GM18511 (cell line): Measurements from ENCODE around the gene CNTNAP5.

ENCODE experiments used
- ATAC-seq: cut with Tn5 transposase; IDR thresholded peaks from one replicate; pipeline ENCODE4 v1.9.1; 2021; ENCODE audit warnings: mild to moderate bottlenecking, moderate library complexity; ENCODE audit not compliant: unreplicated experiment

The CNTNAP5 gene

DNA sequence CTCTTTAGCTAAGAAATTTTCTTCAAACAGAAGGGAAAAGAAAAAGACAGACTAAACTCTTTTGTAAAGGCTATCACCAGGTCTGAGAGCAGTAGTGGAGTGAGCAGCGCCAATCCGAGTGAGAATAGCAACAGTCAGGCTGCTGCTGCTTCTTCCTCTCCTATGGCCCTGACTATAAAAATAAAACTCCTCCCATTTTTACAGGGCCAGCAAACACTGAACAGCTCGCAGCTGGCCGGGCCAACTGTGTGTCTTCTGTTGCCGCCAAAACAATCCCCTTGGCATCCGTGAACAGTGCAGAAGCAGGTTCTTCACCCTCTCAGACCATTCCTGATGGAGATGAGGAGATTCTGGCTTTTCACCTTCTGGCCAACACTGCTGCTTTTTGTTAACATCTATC, 124.5 kb downstream of the CNTNAP5 start:
- no peak for ATAC-seq

DNA sequence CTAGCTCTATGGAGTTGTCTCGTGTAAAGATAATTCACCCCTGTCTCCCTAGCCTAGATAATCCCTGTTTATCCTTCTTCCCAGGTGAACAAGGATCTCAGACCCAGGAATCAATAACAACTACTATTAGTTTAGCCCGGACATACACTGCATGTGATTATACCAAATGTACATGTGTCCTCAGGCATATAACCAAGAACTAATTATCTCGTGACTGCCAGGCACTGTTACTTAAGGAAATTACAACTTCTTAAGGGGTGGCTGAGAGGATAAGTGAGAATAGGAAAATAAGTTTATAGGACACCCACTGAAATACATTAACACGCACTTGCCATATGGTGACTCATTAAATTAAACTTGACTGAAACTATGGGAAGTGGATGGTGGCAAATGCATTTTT, 126.6 kb downstream of the CNTNAP5 start:
- ATAC-seq: no peak

DNA sequence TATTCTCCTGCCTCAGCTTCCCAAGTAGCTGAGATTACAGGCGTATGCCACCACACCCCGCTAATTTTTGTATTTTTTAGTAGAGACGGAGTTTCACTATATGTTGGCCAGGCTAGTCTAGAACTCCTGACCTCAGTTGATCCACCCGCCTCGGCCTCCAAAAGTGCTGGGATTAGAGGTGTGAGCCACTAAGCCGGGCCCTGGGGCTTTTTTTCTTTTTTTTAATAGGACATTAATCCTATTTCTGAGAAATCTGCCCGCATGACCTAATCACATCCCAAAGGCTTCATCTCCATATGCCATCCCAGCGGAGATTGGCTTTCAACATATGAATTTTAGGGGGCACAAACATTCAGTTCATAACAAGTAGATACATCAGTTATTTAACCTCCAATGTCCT, 128.6 kb downstream of the CNTNAP5 start:
- ATAC-seq: no peak

DNA sequence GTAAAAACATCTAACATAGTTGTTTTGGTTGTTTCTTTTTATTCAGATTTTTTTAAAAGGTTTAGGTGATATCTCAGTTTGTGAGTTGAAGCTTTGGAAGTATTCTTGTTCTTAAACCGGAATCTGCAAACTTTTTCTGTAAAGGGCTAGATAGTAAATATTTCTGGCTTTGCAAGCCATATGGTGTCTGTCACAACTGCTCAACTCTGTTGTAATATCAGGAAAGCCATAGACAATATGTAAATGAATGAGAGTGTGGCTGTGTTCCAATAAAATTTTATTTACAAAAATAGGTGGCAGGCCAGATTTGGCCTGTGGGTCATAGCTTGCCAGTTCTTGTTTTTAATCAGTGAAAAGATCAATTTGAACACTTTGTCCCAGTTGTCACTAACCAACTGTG, 134.1 kb downstream of the CNTNAP5 start:
- no peak for ATAC-seq

DNA sequence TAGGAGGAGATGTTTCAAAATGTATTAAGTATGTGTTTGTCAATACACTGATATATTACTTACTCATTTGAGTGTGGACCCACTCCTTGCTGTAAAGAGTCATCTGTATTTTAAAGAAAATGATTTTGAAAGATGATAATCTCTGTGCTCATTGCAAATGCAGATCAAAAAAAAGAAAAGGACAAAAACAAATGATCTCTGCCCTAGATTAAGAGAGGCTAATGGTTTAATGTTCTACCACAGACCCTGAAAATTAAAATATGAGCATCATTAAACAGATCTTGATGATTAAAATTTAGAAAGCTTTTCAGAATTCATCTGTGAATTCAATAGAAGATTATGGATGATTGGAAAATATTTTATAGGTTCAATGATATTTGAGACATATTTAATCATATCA, 136.5 kb downstream of the CNTNAP5 start:
- no peak for ATAC-seq

DNA sequence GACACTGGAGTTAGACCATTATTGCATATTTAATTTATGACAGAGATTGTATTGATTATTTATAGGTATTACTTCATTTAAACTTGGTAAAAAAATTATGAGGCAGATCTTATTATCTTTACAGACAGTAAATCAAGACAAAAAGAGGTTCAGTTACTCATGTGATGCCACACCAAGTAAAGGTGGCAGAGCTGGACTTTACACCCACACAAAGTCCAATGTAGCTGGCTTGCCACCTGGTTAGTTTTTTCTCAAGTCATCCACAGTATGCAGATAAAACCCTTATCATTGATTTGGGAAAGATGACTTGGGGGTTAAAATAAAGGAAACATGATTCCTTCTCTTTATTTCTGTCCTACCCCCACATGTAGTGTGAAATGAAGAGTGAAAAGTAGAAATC, 137.2 kb downstream of the CNTNAP5 start:
- ATAC-seq: no peak

DNA sequence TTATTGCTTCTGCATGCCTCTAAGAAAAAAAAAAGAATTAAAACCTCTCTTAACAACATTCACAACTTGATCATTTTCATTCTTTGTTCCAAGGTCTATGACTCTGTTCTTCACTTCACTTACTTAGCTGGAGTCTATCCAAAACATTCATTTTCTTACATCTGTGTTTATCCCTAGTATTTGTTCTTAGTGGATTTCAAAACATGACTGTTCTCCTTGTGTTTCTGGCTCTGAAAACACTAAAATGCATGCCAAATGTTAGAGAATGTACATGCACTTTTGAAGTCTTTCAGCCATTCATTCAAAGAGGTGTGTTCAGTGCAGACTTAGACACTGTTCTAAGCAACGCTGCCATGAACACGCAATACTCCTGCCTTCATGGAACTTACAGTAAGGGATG, 138.8 kb downstream of the CNTNAP5 start:
- ATAC-seq: no peak

DNA sequence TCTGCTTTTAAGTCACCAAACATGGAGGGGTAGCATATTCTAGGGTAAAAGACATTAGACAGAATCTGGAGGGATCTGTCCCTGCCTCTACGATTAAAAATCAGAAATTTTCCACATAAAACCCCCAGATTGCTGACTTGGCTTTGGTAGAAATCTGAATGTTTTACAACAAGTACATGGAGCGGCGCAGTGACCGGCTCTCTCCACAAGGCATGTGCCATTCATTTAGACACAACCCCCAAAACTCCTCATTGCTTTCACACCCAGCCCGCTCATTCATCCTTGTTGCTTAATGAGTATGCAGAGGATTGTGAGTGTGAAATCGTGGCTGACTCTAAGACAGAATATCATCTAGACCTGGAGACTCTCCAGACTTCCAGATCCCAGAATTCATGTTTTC, 140.6 kb downstream of the CNTNAP5 start:
- no peak for ATAC-seq

DNA sequence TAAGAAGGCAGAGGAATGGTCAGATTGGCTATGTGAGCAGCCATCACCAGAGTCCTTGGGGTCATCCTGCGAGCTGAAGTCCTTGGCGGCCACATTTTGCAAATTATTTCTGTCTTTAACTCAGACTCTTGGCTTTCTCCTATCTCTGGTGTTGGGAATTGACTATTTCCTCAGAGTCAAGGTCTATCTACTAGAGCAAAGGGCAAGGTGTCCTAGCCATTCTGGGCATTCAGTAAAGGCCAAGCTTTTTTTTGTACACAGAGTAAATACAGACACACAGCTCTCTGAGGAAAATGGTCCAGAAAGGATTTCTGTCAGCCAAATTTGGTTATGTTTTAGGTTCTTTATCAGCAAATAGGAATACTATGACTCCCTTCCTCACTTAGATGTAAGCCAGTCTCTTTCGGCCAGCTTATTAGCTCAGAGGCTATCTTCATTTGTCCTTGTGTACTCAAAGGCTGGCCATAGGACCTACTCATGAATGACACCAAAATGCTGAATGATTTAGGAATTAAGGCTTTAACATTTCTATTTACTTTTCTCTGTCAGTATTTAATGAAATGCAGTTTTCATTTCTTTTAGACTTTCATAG, 146.5 kb downstream of the CNTNAP5 start:
- ATAC-seq: no peak

DNA sequence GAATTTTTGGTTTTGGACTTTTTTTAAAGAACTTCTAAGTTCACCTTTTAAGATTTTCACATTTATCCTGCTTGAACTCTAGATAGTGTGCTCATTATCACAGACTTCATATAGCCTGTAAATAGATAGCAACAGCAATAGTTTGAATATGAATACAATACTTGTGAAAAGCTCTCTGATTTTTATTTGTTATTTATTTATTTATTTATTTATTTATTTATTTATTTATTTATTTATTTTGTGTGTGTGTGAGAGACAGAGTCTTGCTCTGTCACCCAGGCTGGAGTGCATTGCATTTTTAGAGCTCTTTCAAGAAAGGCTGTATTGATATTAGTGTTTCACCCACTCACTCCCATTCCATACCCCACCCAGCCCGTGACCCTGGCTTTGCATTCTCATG, 153.6 kb downstream of the CNTNAP5 start:
- no peak for ATAC-seq

DNA sequence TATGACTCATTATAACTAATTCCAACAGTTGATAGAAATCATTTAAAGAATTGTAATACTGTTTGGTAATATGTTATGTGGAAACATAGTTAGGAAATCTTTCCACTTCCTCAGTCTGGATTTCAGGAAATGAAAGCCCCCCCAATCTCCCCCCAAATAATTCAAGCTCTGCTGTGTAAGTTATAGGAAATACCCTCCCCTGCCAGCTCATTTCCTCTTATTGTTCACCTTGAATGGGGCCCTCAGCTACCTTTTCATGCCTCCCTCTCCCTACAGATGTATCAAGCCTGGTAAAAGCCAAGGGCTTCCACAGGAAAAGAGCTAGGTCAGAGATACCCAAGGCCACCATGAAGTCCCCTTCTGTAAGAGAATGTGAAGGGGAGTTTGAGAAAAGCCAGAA, 155.5 kb downstream of the CNTNAP5 start:
- no peak for ATAC-seq

DNA sequence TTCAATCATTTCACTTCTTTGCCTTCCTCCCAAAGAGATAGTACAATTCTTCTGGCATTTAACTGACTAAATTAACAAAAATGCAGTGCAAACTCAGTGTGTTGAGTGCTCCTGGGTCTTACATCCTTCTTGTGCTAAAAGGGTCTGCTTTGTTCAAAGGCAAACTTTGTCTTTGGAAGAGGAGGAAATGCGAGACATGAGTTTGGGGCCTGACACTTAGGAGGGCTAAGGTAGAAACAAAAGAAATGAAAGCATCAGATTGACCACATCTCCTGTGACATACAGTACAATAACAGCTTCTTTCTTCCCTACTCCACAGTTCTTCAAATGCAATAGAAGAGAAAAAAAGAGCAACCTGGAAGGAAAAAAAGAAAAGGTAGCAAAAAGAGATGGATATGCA, 161.7 kb downstream of the CNTNAP5 start:
- no peak for ATAC-seq

DNA sequence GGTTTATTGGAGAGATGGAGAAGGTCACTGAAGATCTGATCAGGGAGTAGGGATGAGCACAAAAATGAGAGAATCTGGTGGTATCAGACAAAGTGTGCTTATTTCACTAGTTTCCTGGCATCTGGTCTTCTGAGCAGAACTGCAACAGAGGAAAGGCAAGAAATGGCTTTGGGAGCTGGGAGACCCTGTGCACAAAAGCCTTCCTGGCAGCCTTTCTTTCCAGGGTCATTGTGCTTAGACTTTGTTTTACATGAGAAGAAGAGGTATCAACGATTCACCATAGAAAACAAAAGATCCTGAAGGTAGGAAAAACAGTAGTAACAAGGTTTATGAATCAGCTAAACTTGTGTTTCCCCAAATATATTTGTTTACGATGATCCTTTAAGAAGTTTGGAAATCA, 162.9 kb downstream of the CNTNAP5 start:
- no peak for ATAC-seq

DNA sequence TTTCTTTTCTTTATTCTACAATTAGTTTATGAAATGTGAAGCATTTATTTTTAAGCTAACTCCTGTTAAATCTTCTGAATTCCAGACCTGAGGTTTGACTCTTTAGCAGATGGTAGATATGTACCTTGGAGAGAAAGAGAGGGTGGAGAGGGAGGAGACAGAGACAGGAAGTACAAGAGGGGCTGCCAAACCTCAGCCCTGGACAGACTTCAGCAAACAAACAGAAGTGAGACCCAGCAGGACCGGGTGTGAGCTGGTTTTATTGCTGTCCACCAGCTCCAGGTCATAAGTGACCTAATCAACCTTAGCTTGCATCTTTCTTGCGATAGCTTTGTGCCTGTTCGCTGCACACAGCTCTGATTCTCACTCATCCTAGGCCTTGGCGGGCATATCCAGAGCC, 168.6 kb downstream of the CNTNAP5 start:
- ATAC-seq: no peak

DNA sequence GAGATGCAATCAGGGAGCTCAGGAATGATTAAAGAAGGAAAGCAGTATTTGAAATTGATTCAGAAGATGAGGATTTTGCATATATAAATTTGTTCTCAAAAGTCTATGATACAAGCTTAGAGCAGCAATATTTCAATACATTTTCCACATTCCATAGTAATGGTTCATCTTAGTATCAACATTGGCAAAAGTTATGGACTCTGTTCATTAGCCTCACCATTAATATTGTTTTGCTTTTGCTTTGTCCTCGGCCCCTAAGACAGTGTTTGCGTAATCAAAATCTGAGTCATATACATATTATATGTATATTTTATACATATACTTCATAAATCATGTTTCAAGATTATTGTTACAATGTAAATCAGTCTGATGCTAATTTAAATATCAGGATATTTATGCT, 176.6 kb downstream of the CNTNAP5 start:
- no peak for ATAC-seq

DNA sequence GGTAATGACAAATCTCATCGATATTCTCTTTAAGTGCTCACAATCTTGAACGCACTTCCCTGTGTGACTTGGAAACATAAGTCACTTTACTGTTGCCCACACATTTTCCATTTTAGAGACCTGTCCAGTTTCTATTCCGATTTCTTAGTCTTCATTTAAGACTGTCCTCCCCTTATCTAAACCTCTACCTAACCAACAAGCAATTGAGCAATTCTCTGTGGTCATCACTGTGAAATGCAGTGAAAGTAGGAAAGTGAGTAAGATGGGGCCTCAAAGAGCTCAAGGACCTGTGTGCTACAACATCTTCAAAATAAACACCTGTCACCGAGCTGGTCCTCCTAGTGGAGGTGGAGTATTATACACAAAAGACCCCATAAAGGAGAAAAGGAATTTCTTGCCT, 184.4 kb downstream of the CNTNAP5 start:
- no peak for ATAC-seq

DNA sequence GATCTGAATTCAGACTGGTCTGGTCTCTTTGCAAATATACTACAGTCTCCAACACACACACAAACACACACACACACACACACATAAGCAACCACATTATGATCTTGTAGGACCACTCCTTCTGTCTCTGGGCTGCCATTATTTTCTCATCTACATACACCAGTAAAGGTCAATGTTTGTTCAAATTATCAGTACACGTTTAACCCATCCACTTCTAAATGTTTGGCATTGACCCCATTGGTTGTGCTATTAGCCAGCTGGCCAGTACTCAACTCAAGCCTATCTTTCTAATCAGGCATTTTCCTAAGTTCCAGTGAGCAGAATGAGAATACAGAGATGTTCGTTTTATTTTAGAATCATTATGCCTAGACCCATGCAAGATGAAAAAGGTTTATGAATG, 186.4 kb downstream of the CNTNAP5 start:
- ATAC-seq: no peak

DNA sequence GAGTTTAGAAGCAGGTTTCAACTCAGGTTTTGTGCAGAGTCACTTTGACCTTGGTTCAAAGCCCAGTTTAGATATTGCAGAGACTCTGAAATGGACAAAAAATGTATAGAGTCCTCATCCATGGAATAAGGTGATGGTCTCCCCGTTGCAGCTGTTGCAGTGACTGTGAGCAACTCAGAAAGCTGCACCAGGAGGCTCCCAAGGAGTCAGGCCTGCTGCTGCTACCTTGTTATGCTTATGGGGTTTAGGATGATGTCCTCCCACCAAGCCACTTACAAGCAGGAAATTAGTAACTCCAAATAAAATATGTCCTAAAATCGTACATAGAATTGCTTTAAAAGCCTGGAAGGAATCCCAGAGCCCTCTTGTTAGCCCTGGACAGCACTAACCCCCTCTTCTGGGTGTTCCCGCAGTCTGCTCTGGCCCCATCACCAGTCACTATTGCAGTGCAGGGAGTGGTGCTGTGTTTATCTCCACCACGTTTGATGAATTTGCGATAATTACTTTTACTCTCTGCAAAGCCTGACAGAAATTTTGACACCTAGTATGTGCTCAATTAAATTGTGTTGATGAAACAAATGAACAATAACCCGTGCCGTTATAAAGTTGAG, 189.0 kb downstream of the CNTNAP5 start:
- ATAC-seq: no peak

DNA sequence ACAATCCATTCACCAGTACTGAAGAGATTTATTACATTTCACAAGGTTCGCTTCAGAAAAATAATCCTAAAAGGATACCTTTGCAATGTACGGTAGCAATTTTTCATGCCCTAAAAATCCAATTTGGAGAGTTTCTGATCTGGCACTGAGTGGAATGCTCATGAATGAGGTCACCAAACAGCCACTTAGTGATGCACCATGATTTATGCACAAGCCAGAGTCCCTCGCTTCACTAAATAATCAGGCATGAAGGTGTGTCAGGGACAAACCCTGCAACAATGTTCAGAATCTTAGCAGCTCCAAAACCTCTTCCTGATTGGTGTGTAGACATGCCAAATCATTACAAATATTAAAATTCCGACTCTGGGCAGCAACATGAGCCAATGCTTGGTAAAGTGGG, 221.1 kb downstream of the CNTNAP5 start:
- no peak for ATAC-seq

DNA sequence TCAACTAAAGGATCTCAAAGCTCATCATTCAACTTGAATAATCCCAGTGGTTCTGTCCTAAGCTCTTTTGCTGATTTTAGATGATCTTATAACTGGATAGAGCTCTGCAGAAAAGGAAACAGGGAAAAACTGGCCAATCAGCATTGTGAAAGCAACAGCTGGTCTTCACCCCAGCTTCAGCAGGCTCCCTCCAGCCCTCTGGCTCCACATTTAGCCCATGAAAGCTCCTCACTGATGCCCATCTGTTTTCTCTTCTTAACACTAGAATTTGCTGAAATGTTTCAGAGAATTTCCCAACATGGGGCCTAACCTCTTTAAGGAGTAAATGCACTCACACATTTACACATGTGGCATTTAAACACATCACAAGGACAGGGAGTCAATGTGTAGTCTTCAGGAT, 223.3 kb downstream of the CNTNAP5 start:
- no peak for ATAC-seq

DNA sequence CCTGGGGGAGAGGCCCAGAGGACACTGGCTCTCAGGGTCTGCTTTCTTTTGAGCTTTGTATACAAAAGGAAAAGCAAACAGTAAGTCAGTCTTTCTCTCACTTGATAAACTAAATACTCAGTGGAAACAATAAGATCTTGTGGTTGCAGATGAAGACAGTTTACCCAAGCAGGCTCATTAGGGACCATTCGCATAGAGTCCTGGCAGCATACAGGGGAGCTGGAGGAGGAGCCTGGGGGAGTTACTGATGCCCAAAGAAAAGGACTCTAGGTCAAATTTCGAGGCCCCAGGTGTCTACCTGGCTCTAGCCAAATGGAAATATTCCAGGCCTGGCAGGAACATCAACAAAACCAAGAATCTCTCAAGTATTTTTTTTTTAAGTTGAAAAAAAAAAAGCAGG, 225.3 kb downstream of the CNTNAP5 start:
- no peak for ATAC-seq

DNA sequence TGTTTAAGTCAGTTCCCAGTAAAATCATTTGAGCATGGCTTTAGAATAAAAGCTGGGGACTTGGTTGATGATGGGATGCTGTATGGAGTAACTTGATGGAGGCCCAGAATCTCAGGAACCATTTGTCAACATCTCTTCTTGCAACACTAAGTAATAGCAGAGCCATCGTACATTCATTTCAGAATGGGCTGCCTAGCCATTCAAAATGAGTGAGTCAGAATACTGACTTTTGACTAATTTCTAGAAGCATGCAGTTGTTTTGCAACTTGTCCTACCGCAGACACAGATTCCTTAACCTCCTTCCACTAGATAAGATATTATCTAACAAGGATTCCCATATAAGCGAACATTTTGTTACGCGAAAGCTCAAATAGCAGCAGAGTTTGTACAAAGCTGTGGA, 229.5 kb downstream of the CNTNAP5 start:
- ATAC-seq: no peak

DNA sequence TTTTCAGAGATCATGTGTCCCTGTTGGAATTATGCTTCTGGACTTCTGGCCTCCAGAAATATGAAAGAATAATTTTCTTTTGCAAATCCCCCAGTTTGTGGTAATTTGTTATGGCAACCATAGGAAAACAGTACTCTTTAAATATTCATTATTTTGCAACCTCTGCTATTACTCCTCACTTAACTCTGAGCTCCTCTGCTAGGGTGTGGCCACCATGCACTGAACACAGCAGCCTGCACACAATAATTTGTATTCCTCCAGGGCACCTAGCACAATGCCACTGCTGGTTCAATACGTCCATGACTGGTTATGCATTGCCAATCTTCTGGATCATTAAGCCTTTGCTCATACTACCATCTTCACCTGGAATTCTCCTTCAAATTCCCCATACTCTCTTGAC, 232.0 kb downstream of the CNTNAP5 start:
- ATAC-seq: no peak
